Mammary epithelial cell (primary cell): ENCODE measurements around the gene ZW10.

Experiments used
- EZH2 ChIP-seq: IDR thresholded peaks from 2 replicates; pipeline ENCODE4 v1.6.1; 2012; ENCODE audit warnings: low read length, inconsistent platforms, borderline replicate concordance
- TF ChIP-seq, protein P1 (sequence below), 2 donors: IDR thresholded peaks in 1 of 2; conservative IDR thresholded peaks in 1 of 2; 2 replicates each; pipeline ENCODE4 v1.5.1; 2011 to 2012; ENCODE audit warnings: inconsistent platforms in 2 of 2, low read length in 2 of 2, mild to moderate bottlenecking in 2 of 2, control low read depth in 1 of 2, low read depth in 1 of 2; ENCODE audit not compliant: insufficient read depth in 1 of 2; ENCODE audit errors: extremely low read depth in 1 of 2

- TF ChIP-seq, protein P1, sequence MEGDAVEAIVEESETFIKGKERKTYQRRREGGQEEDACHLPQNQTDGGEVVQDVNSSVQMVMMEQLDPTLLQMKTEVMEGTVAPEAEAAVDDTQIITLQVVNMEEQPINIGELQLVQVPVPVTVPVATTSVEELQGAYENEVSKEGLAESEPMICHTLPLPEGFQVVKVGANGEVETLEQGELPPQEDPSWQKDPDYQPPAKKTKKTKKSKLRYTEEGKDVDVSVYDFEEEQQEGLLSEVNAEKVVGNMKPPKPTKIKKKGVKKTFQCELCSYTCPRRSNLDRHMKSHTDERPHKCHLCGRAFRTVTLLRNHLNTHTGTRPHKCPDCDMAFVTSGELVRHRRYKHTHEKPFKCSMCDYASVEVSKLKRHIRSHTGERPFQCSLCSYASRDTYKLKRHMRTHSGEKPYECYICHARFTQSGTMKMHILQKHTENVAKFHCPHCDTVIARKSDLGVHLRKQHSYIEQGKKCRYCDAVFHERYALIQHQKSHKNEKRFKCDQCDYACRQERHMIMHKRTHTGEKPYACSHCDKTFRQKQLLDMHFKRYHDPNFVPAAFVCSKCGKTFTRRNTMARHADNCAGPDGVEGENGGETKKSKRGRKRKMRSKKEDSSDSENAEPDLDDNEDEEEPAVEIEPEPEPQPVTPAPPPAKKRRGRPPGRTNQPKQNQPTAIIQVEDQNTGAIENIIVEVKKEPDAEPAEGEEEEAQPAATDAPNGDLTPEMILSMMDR (conservative IDR thresholded peaks at IDR 0.05 in 1 of 2, IDR thresholded peaks at IDR 0.05 in 1 of 2; ENCODE audit: extremely low read depth in 1 of 2, insufficient read depth in 1 of 2, low read depth in 1 of 2, low read length in 2 of 2) = no peak
- TF ChIP-seq EZH2 = no peak
These were observed 57.4 kb downstream of the ZW10 start for GRCh38 chr11:113715882-113716625.
